IPS-15b (cell line): Measurements from ENCODE around the gene GALNT5.
"Not testable (repeated sequence)": the region's sequence is repeated elsewhere in the genome, so short reads cannot be mapped to it uniquely, and the experiment has no call there.

Experiments used
- H3K27me3 ChIP-seq: one replicate; pipeline ENCODE4 v1.6.1; 2013; ENCODE audit warnings: low read length; ENCODE audit not compliant: control insufficient read depth, insufficient read depth
- H3K36me3 ChIP-seq: one replicate; pipeline ENCODE4 v1.6.1; 2013; ENCODE audit warnings: low read length; ENCODE audit not compliant: control insufficient read depth, insufficient read depth
- H3K4me1 ChIP-seq: one replicate; pipeline ENCODE4 v1.6.1; 2013; ENCODE audit warnings: mild to moderate bottlenecking, low read length; ENCODE audit not compliant: control insufficient read depth, insufficient read depth
- H3K4me3 ChIP-seq: one replicate; pipeline ENCODE4 v1.5.1; 2013; ENCODE audit warnings: low read depth, low read length
- H3K9ac ChIP-seq: one replicate; pipeline ENCODE4 v1.6.1; 2013; ENCODE audit warnings: low read depth, mild to moderate bottlenecking, low read length
- H3K9me3 ChIP-seq: one replicate; pipeline ENCODE4 v1.6.1; 2013; ENCODE audit warnings: mild to moderate bottlenecking, low read length; ENCODE audit not compliant: control insufficient read depth, insufficient read depth

Gene GALNT5, protein sequence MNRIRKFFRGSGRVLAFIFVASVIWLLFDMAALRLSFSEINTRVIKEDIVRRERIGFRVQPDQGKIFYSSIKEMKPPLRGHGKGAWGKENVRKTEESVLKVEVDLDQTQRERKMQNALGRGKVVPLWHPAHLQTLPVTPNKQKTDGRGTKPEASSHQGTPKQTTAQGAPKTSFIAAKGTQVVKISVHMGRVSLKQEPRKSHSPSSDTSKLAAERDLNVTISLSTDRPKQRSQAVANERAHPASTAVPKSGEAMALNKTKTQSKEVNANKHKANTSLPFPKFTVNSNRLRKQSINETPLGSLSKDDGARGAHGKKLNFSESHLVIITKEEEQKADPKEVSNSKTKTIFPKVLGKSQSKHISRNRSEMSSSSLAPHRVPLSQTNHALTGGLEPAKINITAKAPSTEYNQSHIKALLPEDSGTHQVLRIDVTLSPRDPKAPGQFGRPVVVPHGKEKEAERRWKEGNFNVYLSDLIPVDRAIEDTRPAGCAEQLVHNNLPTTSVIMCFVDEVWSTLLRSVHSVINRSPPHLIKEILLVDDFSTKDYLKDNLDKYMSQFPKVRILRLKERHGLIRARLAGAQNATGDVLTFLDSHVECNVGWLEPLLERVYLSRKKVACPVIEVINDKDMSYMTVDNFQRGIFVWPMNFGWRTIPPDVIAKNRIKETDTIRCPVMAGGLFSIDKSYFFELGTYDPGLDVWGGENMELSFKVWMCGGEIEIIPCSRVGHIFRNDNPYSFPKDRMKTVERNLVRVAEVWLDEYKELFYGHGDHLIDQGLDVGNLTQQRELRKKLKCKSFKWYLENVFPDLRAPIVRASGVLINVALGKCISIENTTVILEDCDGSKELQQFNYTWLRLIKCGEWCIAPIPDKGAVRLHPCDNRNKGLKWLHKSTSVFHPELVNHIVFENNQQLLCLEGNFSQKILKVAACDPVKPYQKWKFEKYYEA

DNA sequence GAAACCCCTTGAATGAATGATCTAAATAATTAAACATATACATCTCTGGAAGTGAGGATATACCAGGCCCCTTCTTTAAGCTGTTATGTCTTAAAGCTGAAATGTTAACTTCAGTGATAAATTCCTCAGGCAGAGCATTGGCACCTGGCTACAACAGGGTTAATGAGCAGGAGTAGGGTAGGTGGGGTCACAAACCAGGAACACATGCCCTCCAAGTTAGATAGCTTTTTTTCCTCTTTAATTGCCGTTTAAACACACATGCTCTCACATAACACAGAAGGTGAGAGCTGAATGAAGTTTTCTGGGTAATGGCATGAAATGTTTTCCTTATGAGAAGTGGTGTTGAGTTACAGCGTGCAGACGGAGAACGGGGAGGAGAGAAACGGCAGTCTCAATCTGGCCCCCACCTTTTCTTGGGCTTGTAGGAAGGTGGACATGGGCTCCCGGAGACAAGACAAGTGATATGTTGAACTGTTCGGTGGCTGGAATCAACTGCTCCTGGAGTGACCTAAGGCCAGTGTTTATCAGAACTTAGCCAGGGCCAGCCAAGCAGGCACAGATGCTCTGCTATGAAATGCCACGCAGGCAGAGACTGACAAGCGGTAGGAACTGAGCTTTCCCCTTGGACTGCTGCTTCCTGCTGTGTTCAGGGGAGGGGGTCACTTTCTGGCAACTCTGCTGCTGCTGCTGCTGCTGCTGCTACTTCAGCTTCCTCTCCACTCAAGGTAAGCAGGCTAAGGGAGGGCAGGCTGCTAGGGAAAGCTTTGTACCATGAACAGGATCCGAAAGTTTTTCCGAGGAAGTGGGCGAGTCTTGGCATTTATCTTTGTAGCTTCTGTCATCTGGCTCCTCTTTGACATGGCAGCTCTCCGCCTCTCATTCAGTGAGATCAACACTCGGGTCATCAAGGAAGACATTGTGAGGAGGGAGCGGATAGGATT lies at the start of gene GALNT5:
Gene GALNT5, plus strand, starts transcription at position 394 of the 941 bp plus-strand sequence. Its CDS starts 378 bp downstream, at position 772.
- H3K4me3 ChIP-seq, result peak within 1 kb of the TSS; percentile 63
- H3K9ac ChIP-seq, result no peak within 1 kb of the TSS
- H3K4me1 ChIP-seq, result peaks cover 11% of the 10 kb centered on the region

DNA sequence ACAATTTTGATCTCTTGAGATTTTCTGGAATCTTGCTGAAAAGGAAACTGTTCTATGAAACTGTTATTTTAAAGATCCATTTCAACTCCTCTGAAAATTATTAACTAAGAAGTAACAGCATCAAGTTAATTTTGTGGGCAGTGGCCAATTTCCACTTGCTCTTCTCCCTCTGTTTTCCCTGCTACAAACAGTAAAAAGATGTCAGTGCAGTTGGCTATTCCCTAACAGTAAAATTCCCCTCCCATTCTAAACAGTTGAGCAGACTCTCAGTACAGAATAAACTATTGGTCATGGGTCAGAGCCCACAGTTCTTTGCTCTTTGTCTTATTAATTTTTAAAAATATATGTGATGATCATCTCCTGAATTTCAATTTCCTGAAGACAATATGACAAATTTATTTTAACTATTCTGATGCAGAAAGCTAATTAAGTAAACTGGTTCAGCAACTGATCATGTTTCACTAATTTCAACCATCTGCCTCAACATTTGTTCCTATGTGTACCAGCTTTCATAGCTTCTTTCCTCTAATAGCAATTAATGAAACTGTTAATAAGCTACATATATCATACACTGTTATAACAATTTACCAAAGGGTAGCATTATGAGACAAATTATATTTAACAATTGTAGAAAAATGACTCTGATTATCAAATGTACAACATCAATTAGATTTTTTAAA lies 41.1 kb upstream of the GALNT5 start:
- H3K9ac ChIP-seq, result no peak overlapping the region

More for the DNA sequence above, at the start of gene GALNT5:
- no peaks in the 10 kb centered on the region for H3K36me3 ChIP-seq
- no peaks in the 10 kb centered on the region for H3K27me3 ChIP-seq
- H3K9me3 ChIP-seq, result no peaks in the 10 kb centered on the region

DNA sequence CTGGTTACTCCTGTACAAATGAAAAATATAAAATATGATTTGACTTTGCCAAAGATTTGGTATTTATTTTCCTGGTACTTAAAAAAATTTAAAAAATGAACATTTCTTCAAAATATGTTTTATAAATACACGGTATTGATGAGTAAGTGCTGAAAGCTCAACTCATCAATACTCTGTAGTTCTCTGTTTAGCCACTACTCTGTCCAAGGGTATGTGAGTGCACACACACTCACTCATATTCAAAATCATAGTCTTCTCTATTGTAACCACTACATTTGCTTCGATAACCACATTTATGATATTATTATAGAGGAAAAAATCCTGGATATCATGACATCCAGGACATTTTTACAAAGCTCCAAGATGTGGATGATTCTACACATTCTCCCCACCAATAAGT lies 40.1 kb upstream of the GALNT5 start:
- no peak overlapping the region for H3K4me3 ChIP-seq
- no peaks in the 10 kb centered on the region for H3K4me1 ChIP-seq
- no peak overlapping the region for H3K9ac ChIP-seq
- no peaks in the 10 kb centered on the region for H3K9me3 ChIP-seq
- no peaks in the 10 kb centered on the region for H3K36me3 ChIP-seq
- H3K27me3 ChIP-seq, result no peaks in the 10 kb centered on the region

More for the DNA sequence above, 41.1 kb upstream of the GALNT5 start:
- H3K4me3 ChIP-seq, result no peak overlapping the region
- no peaks in the 10 kb centered on the region for H3K27me3 ChIP-seq
- H3K36me3 ChIP-seq, result no peaks in the 10 kb centered on the region
- H3K4me1 ChIP-seq, result no peaks in the 10 kb centered on the region
- H3K9me3 ChIP-seq, result no peaks in the 10 kb centered on the region

DNA sequence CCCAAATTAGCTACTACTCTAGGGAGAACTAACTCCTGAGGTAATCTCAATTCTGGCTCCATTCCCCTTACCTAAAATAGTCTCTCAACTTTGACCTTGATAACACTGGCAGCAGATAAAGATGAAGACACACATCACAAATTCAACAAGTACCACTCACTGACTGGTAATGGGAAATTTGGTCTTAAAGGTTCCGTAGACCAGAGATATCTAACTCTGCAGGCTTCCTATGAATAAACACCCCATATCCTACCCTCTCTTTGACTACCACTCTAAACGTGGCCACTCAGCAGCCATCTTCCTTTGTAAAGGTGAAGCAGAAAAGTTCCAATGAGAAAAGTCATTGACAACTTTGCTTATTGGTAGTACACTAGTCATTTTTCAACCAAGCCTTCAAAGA lies 38.6 kb upstream of the GALNT5 start:
- Histone ChIP-seq H3K9me3 (no peaks in the 10 kb centered on the region), H3K4me3 (no peak overlapping the region), H3K27me3 (no peaks in the 10 kb centered on the region)

DNA sequence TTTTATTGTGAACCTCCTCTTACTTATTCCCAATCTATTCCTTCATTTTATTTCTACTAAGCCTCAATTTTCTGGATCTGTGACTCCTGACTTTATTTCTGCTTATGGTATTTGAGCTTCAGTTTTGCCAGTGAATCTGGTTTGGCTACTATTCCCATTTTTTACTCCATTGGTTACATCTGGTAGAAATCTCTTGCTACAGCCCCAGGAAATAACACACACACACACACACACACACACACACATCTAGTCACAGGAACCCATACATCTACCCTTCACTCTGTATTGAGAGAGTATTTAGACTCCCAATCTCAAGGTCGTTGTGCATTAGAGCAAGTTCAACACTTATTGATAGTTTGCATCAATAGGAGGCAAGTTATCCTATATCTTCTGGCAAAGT lies 37.0 kb upstream of the GALNT5 start:
- no peaks in the 10 kb centered on the region for H3K27me3 ChIP-seq
- no peaks in the 10 kb centered on the region for H3K4me1 ChIP-seq
- H3K4me3 ChIP-seq, result no peak overlapping the region
- no peaks in the 10 kb centered on the region for H3K36me3 ChIP-seq
- no peaks in the 10 kb centered on the region for H3K9me3 ChIP-seq
- H3K9ac ChIP-seq, result no peak overlapping the region

More for the DNA sequence above, 38.6 kb upstream of the GALNT5 start:
- Histone ChIP-seq H3K9ac (no peak overlapping the region), H3K4me1 (no peaks in the 10 kb centered on the region), H3K36me3 (no peaks in the 10 kb centered on the region)

DNA sequence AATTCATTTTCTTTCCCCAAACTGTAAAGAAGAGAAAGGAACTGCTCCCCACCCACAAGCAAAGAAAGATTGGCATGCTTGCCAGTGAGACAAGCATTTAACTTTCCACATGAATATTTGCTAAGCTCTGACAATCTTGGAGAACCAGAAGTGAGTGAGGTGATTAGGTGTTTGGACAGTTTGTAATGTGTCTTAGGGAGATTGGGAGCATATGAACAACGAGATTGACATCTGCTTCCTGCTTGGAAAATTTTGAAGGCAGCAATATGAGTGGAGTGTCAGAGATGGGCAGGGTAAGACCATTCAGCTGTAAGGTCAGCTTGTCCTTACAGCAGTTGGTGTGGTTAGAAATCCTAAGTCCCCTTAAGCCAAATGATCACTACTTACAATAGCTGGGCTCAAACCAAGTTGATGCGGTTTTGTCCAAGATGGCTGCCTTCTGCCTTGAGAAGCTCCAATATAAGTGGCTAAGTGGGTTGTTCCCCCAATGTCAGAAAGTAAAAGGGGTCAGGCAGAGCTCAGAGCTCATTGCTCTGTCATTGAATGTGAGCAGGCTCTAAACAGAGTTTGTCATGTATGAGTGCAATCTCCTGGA lies 36.0 kb upstream of the GALNT5 start:
- H3K9ac ChIP-seq, result no peak overlapping the region
- H3K4me3 ChIP-seq, result no peak overlapping the region
- H3K9me3 ChIP-seq, result no peaks in the 10 kb centered on the region
- no peaks in the 10 kb centered on the region for H3K27me3 ChIP-seq
- H3K4me1 ChIP-seq, result no peaks in the 10 kb centered on the region
- no peaks in the 10 kb centered on the region for H3K36me3 ChIP-seq

DNA sequence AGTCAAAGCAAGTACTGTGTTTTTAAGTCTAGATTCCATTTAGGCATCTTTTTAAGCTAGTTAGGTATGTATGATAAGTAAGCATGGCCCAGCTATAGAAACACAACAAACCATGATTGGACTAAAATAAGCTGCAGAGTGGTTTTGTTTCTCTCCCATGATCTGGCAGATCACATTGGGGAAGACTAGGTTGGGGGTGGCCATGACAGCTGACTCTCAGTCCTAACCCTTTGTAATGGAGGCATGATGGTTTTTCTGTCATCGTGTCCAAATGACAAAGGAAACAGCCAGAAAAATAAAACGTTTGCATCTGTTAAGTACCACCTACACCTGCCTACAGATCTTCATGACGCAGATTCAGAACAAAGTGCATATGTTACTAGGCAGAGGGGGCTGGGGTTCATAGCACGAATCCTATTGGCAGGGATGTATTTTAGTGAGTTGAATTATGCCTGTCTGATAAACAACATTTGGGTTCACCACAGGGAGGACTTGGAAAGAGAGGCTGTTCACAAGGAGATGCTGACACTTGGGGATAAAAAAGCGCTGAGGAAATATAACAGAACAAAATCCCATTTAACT lies 33.8 kb upstream of the GALNT5 start:
- Histone ChIP-seq H3K9me3 (no peaks in the 10 kb centered on the region), H3K9ac (no peak overlapping the region), H3K36me3 (no peaks in the 10 kb centered on the region), H3K4me1 (no peaks in the 10 kb centered on the region), H3K27me3 (no peaks in the 10 kb centered on the region), H3K4me3 (no peak overlapping the region)

DNA sequence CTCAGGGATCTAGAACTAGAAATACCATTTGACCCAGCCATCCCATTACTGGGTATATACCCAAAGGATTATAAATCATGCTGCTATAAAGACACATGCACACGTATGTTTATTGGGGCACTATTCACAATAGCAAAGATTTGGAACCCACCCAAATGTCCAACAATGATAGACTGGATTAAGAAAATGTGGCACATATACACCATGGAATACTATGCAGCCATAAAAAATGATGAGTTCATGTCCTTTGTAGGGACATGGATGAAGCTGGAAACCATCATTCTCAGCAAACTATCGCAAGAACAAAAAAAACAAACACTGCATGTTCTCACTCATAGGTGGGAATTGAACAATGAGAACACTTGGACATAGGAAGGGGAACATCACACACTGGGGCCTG lies 33.1 kb upstream of the GALNT5 start:
- not testable (repeated sequence) for H3K9ac ChIP-seq, H3K36me3 ChIP-seq, H3K4me1 ChIP-seq, H3K27me3 ChIP-seq, H3K9me3 ChIP-seq, H3K4me3 ChIP-seq

DNA sequence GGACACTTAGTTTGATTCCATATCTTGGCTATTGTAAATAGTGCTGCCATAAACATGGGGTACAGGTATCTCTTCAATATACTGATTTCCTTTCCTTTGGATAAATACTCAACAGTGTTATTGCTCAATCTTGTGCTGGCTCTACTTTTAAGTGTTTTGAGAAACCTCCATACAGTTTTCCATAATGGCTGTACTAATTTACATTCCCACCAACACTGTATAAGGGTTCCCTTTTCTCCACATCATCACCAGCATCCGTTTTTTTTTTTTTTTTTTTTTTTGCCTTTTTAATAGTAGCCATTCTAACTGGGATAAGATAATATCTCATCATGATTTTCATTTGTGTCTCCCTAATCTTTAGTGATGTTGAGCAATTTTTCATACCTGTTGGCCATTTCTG lies 29.9 kb upstream of the GALNT5 start:
- Histone ChIP-seq H3K4me3 (no peak overlapping the region), H3K9ac (no peak overlapping the region), H3K4me1 (no peaks in the 10 kb centered on the region), H3K9me3 (no peaks in the 10 kb centered on the region), H3K36me3 (no peaks in the 10 kb centered on the region), H3K27me3 (no peaks in the 10 kb centered on the region)

DNA sequence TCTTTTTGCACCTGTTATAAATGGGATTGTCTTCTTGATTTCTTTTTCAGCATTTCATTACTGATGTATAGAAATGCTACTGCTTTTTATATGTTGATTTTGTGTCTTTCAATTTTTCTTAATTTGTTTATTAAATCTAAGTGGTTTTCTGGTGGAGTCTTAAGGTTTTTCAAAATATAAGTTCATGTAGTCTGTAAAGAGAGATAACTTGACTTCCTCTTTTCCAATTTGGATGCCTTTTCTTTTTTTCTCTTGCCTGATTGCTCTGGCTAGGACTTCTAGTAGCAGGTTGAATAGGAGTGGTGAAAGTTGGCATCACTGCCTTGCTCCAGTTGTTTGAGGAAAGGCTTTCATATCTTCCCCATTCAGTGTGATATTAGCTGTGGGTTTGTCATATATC lies 28.6 kb upstream of the GALNT5 start:
- Histone ChIP-seq H3K9me3 (no peaks in the 10 kb centered on the region), H3K9ac (no peak overlapping the region), H3K36me3 (no peaks in the 10 kb centered on the region), H3K4me3 (no peak overlapping the region), H3K27me3 (no peaks in the 10 kb centered on the region), H3K4me1 (no peaks in the 10 kb centered on the region)
